ENCODE measurements around the gene FMNL2. TPM values are rescaled to one million over a fixed set of nuclear protein-coding genes. Genes with fewer than 3 reads are reported as not detected.

Gene FMNL2
- total RNA-seq, 1 experiment from 2014 or later: 33.6 TPM

GRCh38 chr2:152468899-152469692 lies 134.1 kb downstream of the FMNL2 start:
- Histone ChIP-seq H3K9ac (ENCODE audit: extremely low read depth, insufficient read length, low read length) (no peak overlapping the region), H2BK5ac (ENCODE audit: insufficient read length, low read length) (no peak overlapping the region), H2AK5ac (ENCODE audit: insufficient read length, low read length) (no peak overlapping the region), H4K91ac (ENCODE audit: insufficient read length, low read depth, low read length) (no peak overlapping the region), H4K8ac (replicated peaks; ENCODE audit: insufficient read length, low read depth, low read length) (no peak overlapping the region), H2BK12ac (ENCODE audit: insufficient read length, low read depth, low read length) (no peak overlapping the region), H3K14ac (ENCODE audit: insufficient read depth, low read length) (no peak overlapping the region), H3K4me2 (ENCODE audit: insufficient read depth, insufficient read length, low read length) (no peak overlapping the region), H3K79me2 (ENCODE audit: insufficient read depth, low read length) (peaks cover 5% of the 10 kb centered on the region; the same call in 1 of the 2 replicates), H4K20me1 (ENCODE audit: control insufficient read depth, insufficient read depth, insufficient read length) (no peaks in the 10 kb centered on the region), H4K5ac (ENCODE audit: insufficient read length, low read depth, low read length) (no peak overlapping the region), H3K4ac (ENCODE audit: low read depth, low read length) (no peak overlapping the region), H3K27ac (ENCODE audit: insufficient read length, low read depth, low read length) (no peak overlapping the region), H3T11ph (ENCODE audit: low read length) (no peak overlapping the region), H3K23ac (ENCODE audit: insufficient read length, low read depth, low read length) (no peak overlapping the region), H3K4me1 (ENCODE audit: insufficient read depth, low read length) (peaks cover 18% of the 10 kb centered on the region; the same call in 1 of the 2 replicates), H3K9me3 (ENCODE audit: control insufficient read depth, low read depth, low read length) (no peaks in the 10 kb centered on the region), H2BK15ac (ENCODE audit: low read depth, low read length) (no peak overlapping the region), H3K27me3 (ENCODE audit: insufficient read depth, low read length) (no peaks in the 10 kb centered on the region), H3K18ac (ENCODE audit: insufficient read length, low read depth, low read length) (no peak overlapping the region), H2BK20ac (ENCODE audit: low read depth, low read length, poor library complexity, severe bottlenecking) (no peak overlapping the region), H3K56ac (ENCODE audit: insufficient read length, low read depth, low read length) (no peak overlapping the region), H2BK120ac (ENCODE audit: low read depth, low read length, poor library complexity, severe bottlenecking) (no peak overlapping the region), H2AFZ (ENCODE audit: low read length) (no peak overlapping the region), H3K23me2 (ENCODE audit: insufficient read length, low read depth, low read length, poor library complexity, severe bottlenecking) (no peaks in the 10 kb centered on the region), H3K79me1 (ENCODE audit: insufficient read depth, low read depth, low read length, poor library complexity, severe bottlenecking) (peaks cover 3% of the 10 kb centered on the region)
- DNase-seq: no peak
- Mint-ChIP-seq H3K27ac (peak overlapping the region in 1 of 3 experiments; percentile 59; a peak in 3 of 7 replicates), H3K36me3 (ENCODE audit: insufficient read depth in 1 of 3, low read depth in 3 of 3) (no peaks in the 10 kb centered on the region; a peak in 1 of 7 replicates), H3K4me3 (no peak overlapping the region), H3K4me1 (peaks cover 75 to 80% of the 10 kb centered on the region in 2 experiments), H3K9me3 (no peaks in the 10 kb centered on the region; a peak in 1 of 5 replicates), H3K27me3 (ENCODE audit: low read depth) (no peaks in the 10 kb centered on the region)
- no peak for TF ChIP-seq CTCF (conservative IDR thresholded peaks at IDR 0.05)
- WGBS (ENCODE audit: extremely low coverage, insufficient read length, low lambda C conversion rate): no CpG with 5 or more reads among the region's 8 CpGs

Measured in H9 (cell line).